Fibroblast of lung (primary cell): ENCODE data around the gene LCE1B.

Experiments used
- EZH2 ChIP-seq: IDR thresholded peaks from 2 replicates; pipeline ENCODE4 v1.5.1; 2012; ENCODE audit warnings: low read length, control low read depth, mild to moderate bottlenecking; ENCODE audit errors: missing control alignments
- TF ChIP-seq, protein P1 (sequence below), 2 donors: IDR thresholded peaks in 1 of 2; conservative IDR thresholded peaks in 1 of 2; 1 replicate in 1 of 2; 2 replicates in 1 of 2; pipeline ENCODE4 v1.5.1; 2011 to 2012; ENCODE audit warnings: low read length in 2 of 2, control low read depth in 1 of 2, inconsistent platforms in 1 of 2, low read depth in 1 of 2, mild to moderate bottlenecking in 1 of 2

DNA sequence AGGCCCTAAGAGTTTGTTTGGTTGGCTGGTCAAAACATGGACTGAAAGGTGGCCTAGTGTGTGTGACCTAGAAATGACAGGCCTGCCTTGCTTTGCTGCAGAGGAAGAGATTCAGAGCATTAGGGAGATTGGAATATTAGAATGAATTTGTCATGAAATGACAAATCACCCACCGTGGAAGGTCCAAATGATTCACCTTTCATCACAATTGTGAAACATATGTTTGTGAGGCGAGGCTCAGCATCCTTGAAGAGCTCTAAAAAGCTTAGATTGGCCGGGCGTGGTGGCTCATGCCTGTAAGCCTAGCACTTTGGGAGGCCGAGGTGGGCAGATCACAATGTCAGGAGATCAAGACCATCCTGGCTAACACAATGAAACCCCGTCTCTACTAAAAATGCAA is 5.5 kb downstream of the LCE1B start:
- TF ChIP-seq, protein P1, sequence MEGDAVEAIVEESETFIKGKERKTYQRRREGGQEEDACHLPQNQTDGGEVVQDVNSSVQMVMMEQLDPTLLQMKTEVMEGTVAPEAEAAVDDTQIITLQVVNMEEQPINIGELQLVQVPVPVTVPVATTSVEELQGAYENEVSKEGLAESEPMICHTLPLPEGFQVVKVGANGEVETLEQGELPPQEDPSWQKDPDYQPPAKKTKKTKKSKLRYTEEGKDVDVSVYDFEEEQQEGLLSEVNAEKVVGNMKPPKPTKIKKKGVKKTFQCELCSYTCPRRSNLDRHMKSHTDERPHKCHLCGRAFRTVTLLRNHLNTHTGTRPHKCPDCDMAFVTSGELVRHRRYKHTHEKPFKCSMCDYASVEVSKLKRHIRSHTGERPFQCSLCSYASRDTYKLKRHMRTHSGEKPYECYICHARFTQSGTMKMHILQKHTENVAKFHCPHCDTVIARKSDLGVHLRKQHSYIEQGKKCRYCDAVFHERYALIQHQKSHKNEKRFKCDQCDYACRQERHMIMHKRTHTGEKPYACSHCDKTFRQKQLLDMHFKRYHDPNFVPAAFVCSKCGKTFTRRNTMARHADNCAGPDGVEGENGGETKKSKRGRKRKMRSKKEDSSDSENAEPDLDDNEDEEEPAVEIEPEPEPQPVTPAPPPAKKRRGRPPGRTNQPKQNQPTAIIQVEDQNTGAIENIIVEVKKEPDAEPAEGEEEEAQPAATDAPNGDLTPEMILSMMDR (conservative IDR thresholded peaks at IDR 0.05 in 1 of 2, IDR thresholded peaks at IDR 0.05 in 1 of 2; ENCODE audit: low read depth in 1 of 2, low read length in 2 of 2) = no peak
- TF ChIP-seq EZH2 = no peak
